MCF 10A (cell line): ENCODE measurements around the gene ELOVL7. TPM values are rescaled to one million over a fixed set of nuclear protein-coding genes. Genes with fewer than 3 reads are reported as not detected.

Experiments
- BruUV-seq: library from RNA; stranded (reverse); fragments of 400-500 nt; replicated peaks from 2 replicates; lab custom pipeline; 2021; lab: Mats Ljungman, UMichigan
- CTCF ChIA-PET: fragments of 300-600 bp; sonication (Branson Sonifier 250); formaldehyde crosslinking; extraction: SDS; loops from one replicate; lab custom pipeline; 2021; ENCODE audit warnings: antibody characterized with exemption, inconsistent platforms; lab: Yijun Ruan, JAX
- POLR2A ChIA-PET: fragments of 300-600, 350-650 bp; sonication (Branson Sonifier 250); formaldehyde crosslinking; extraction: SDS; loops from one replicate; lab custom pipeline; 2020; ENCODE audit warnings: antibody characterized with exemption, inconsistent platforms; lab: Yijun Ruan, JAX
- DNase-seq: peaks from one replicate; pipeline ENCODE4 v3.0.0-alpha.2; 2018; ENCODE audit not compliant: unreplicated experiment
- H3K27ac Mint-ChIP-seq: one replicate; pipeline ENCODE4 v1.8.0; 2022; ENCODE audit warnings: mild to moderate bottlenecking, low read depth, mixed read lengths; ENCODE audit not compliant: unreplicated experiment
- H3K27me3 Mint-ChIP-seq: one replicate; pipeline ENCODE4 v1.8.0; 2022; ENCODE audit warnings: mixed read lengths; ENCODE audit not compliant: insufficient read depth, unreplicated experiment
- H3K36me3 Mint-ChIP-seq: one replicate; pipeline ENCODE4 v1.8.0; 2022; ENCODE audit warnings: mild to moderate bottlenecking, moderate library complexity, mixed read lengths; ENCODE audit not compliant: insufficient read depth, unreplicated experiment
- H3K4me1 Mint-ChIP-seq: one replicate; pipeline ENCODE4 v1.8.0; 2022; ENCODE audit warnings: mixed read lengths; ENCODE audit not compliant: insufficient read depth, unreplicated experiment
- H3K4me3 Mint-ChIP-seq: one replicate; pipeline ENCODE4 v1.8.0; 2022; ENCODE audit warnings: mild to moderate bottlenecking, moderate library complexity, mixed read lengths; ENCODE audit not compliant: unreplicated experiment
- H3K9me3 Mint-ChIP-seq: one replicate; pipeline ENCODE4 v1.8.0; 2022; ENCODE audit warnings: mixed read lengths; ENCODE audit not compliant: unreplicated experiment
- CTCF ChIP-seq: fragments of 200-600 bp; IDR thresholded peaks from one replicate; pipeline ENCODE4 v1.8.0; 2022; ENCODE audit warnings: antibody characterized with exemption, mild to moderate bottlenecking; ENCODE audit not compliant: unreplicated experiment
- intact Hi-C: fragments of 100-400 bp; cut with micrococcal nuclease; formaldehyde crosslinking; loops from 2 replicates; pipeline ENCODE4 v1.14.1; 2022
- total RNA-seq: library from RNA; stranded (reverse); gene quantifications from 2 replicates; pipeline ENCODE4 v1.2.3, GENCODE V29; 2022

ELOVL7 gene
- total RNA-seq, 1 experiment from 2014 or later: 10.3 TPM

- no peak overlapping the region for H3K27ac Mint-ChIP-seq
- H3K4me1 Mint-ChIP-seq: peaks cover 11% of the 10 kb centered on the region
- BruUV-seq: no TSS peak
- H3K27me3 Mint-ChIP-seq: no peaks in the 10 kb centered on the region
- no peaks in the 10 kb centered on the region for H3K9me3 Mint-ChIP-seq
- no peak for DNase-seq
- ChIA-PET CTCF (interaction anchor here (0.6 kb wide), 1 partner anchor 75 kb away, joined by 3 read pairs; no protein-coding TSS in a partner anchor), POLR2A (no interaction called here)
- no peak overlapping the region for H3K4me3 Mint-ChIP-seq
- TF ChIP-seq CTCF: no peak
- intact Hi-C loops: no loop called here
- H3K36me3 Mint-ChIP-seq: no peaks in the 10 kb centered on the region
Measured at GRCh38 chr5:60836131-60836530, 7.9 kb downstream of the ELOVL7 start.

GRCh38 chr5:60835554-60835953 lies 8.5 kb downstream of the ELOVL7 start:
- no peaks in the 10 kb centered on the region for H3K9me3 Mint-ChIP-seq
- H3K27me3 Mint-ChIP-seq: no peaks in the 10 kb centered on the region
- BruUV-seq: no TSS peak
- ChIA-PET POLR2A (interaction anchor here (2.1 kb wide), 1 partner anchor 9 kb away, joined by 10 read pairs; the partner anchor contains the start of gene ELOVL7), CTCF (interaction anchor here (0.6 to 1.3 kb wide), 6 partner anchors 11 to 1099 kb away, joined by 3 to 4 read pairs (median 4); no protein-coding TSS in a partner anchor)
- no peaks in the 10 kb centered on the region for H3K36me3 Mint-ChIP-seq
- intact Hi-C loops: no loop called here
- peak; percentile 43 for DNase-seq
- H3K4me1 Mint-ChIP-seq: peaks cover 11% of the 10 kb centered on the region
- TF ChIP-seq CTCF: no peak
- H3K27ac Mint-ChIP-seq: no peak overlapping the region
- no peak overlapping the region for H3K4me3 Mint-ChIP-seq

- CTCF ChIA-PET: interaction anchor here (0.6 to 1.2 kb wide), 3 partner anchors 9 to 1023 kb away, joined by 3 to 9 read pairs (median 3); no protein-coding TSS in a partner anchor
- Mint-ChIP-seq H3K36me3 (no peaks in the 10 kb centered on the region), H3K9me3 (no peaks in the 10 kb centered on the region), H3K4me1 (peaks cover 23% of the 10 kb centered on the region), H3K27me3 (no peaks in the 10 kb centered on the region), H3K4me3 (no peak overlapping the region), H3K27ac (no peak overlapping the region)
- no TSS peak for BruUV-seq
- POLR2A ChIA-PET: interaction anchor here (2.1 kb wide), 1 partner anchor 11 kb away, joined by 10 read pairs; the partner anchor contains the start of gene ELOVL7
- no peak for TF ChIP-seq CTCF
- intact Hi-C loops: no loop called here
- no peak for DNase-seq
Measured at GRCh38 chr5:60833520-60833919, 10.5 kb downstream of the ELOVL7 start.

- Mint-ChIP-seq H3K27me3 (no peaks in the 10 kb centered on the region), H3K36me3 (no peaks in the 10 kb centered on the region), H3K4me1 (peaks cover 15% of the 10 kb centered on the region), H3K9me3 (no peaks in the 10 kb centered on the region), H3K27ac (no peak overlapping the region), H3K4me3 (no peak overlapping the region)
- ChIA-PET POLR2A (interaction anchor here (0.8 to 2.2 kb wide), 3 partner anchors 12 to 131 kb away, joined by 3 to 7 read pairs (median 3); partner anchors contain the start of gene DEPDC1B), CTCF (interaction anchor here (0.7 to 1.2 kb wide), 3 partner anchors 14 to 131 kb away, joined by 3 to 6 read pairs (median 4); partner anchors contain the start of gene DEPDC1B)
- intact Hi-C loops: no loop called here
- no TSS peak for BruUV-seq
- no peak for TF ChIP-seq CTCF
- DNase-seq: no peak
Measured at GRCh38 chr5:60830581-60831127, 13.4 kb downstream of the ELOVL7 start.
